Liver (tissue), 9 donors: Measurements from ENCODE around the gene ATP10B. TPM values are rescaled to one million over a fixed set of nuclear protein-coding genes. Genes with fewer than 3 reads are reported as not detected.

Experiments
- DNase-seq: peaks from one replicate; pipeline ENCODE4 v3.0.0-alpha.2; 2017; ENCODE audit warnings: low spot score
- H3K27ac ChIP-seq, 2 donors: one replicate each; pipeline ENCODE4 v1.7.0; 2013; ENCODE audit warnings: inconsistent platforms in 2 of 2, low read length in 2 of 2, control low read depth in 1 of 2, low read depth in 1 of 2, mild to moderate bottlenecking in 1 of 2
- H3K27me3 ChIP-seq, 4 donors: one replicate each; pipeline versions ENCODE4 v1.6.1 to v1.7.0; 2013; ENCODE audit warnings: low read length in 3 of 4, inconsistent platforms in 1 of 4, mild to moderate bottlenecking in 1 of 4, moderate library complexity in 1 of 4; ENCODE audit not compliant: control insufficient read depth in 4 of 4, insufficient read depth in 4 of 4
- H3K36me3 ChIP-seq, 4 donors: one replicate each; pipeline versions ENCODE4 v1.6.1 to v1.7.0; 2013; ENCODE audit warnings: low read length in 3 of 4, mild to moderate bottlenecking in 3 of 4, low read depth in 1 of 4, moderate library complexity in 1 of 4; ENCODE audit not compliant: control insufficient read depth in 4 of 4, insufficient read depth in 3 of 4
- H3K4me1 ChIP-seq, 4 donors: one replicate each; pipeline versions ENCODE4 v1.6.1 to v1.7.0; 2013; ENCODE audit warnings: low read length in 3 of 4, mild to moderate bottlenecking in 3 of 4, moderate library complexity in 1 of 4; ENCODE audit not compliant: control insufficient read depth in 4 of 4, insufficient read depth in 4 of 4
- H3K4me3 ChIP-seq, 3 donors: one replicate each; pipeline versions ENCODE4 v1.6.1 to v1.7.0; 2013; ENCODE audit warnings: low read length in 3 of 3, control low read depth in 1 of 3, low read depth in 1 of 3, mild to moderate bottlenecking in 1 of 3
- H3K9ac ChIP-seq, 2 donors: one replicate each; pipeline ENCODE4 v1.7.0; 2013; ENCODE audit warnings: low read length in 2 of 2, mild to moderate bottlenecking in 2 of 2, moderate library complexity in 2 of 2, control low read depth in 1 of 2, low read depth in 1 of 2
- H3K9me3 ChIP-seq, 4 donors: one replicate each; pipeline versions ENCODE4 v1.6.1 to v1.7.0; 2013; ENCODE audit warnings: low read length in 3 of 4; ENCODE audit not compliant: control insufficient read depth in 4 of 4
- ATF3 ChIP-seq: IDR thresholded peaks from 2 replicates; pipeline ENCODE4 v1.6.1; 2016; ENCODE audit warnings: antibody characterized with exemption
- EGR1 ChIP-seq, 2 donors: IDR thresholded peaks; 2 replicates each; pipeline ENCODE4 v1.6.1; 2016 to 2018; ENCODE audit warnings: antibody characterized with exemption in 2 of 2, low read depth in 2 of 2
- FOXA1 ChIP-seq: IDR thresholded peaks from 2 replicates; pipeline ENCODE4 v1.6.1; 2016; ENCODE audit warnings: antibody characterized with exemption
- FOXA2 ChIP-seq: IDR thresholded peaks from 2 replicates; pipeline ENCODE4 v1.6.1; 2016; ENCODE audit warnings: antibody characterized with exemption
- GABPA ChIP-seq, 2 donors: IDR thresholded peaks in 1 of 2; conservative IDR thresholded peaks in 1 of 2; 2 replicates each; pipeline ENCODE4 v1.6.1; 2016; ENCODE audit warnings: antibody characterized with exemption in 2 of 2, mild to moderate bottlenecking in 1 of 2, moderate library complexity in 1 of 2
- HNF4A ChIP-seq, 2 donors: conservative IDR thresholded peaks; 2 replicates each; pipeline ENCODE4 v1.6.1; 2016; ENCODE audit warnings: antibody characterized with exemption in 2 of 2, mild to moderate bottlenecking in 2 of 2
- HNF4G ChIP-seq: IDR thresholded peaks from 2 replicates; pipeline ENCODE4 v1.6.1; 2016; ENCODE audit warnings: antibody characterized with exemption
- JUND ChIP-seq, 2 donors: IDR thresholded peaks; 2 replicates each; pipeline ENCODE4 v1.6.1; 2016; ENCODE audit warnings: antibody characterized with exemption in 2 of 2
- MAX ChIP-seq: IDR thresholded peaks from 2 replicates; pipeline ENCODE4 v1.6.1; 2016; ENCODE audit warnings: antibody characterized with exemption
- NR2F2 ChIP-seq: IDR thresholded peaks from 2 replicates; pipeline ENCODE4 v1.6.1; 2016; ENCODE audit warnings: antibody characterized with exemption
- RAD21 ChIP-seq, 2 donors: IDR thresholded peaks; 2 replicates each; pipeline ENCODE4 v1.6.1; 2016; ENCODE audit warnings: antibody characterized with exemption in 2 of 2, mild to moderate bottlenecking in 2 of 2
- RXRA ChIP-seq, 2 donors: IDR thresholded peaks; 2 replicates each; pipeline ENCODE4 v1.6.1; 2017 to 2018; ENCODE audit warnings: antibody characterized with exemption in 2 of 2, mild to moderate bottlenecking in 1 of 2
- SP1 ChIP-seq: IDR thresholded peaks from 2 replicates; pipeline ENCODE4 v1.6.1; 2018; ENCODE audit warnings: antibody characterized with exemption, mild to moderate bottlenecking
- TAF1 ChIP-seq: conservative IDR thresholded peaks from 2 replicates; pipeline ENCODE4 v1.6.1; 2016; ENCODE audit warnings: antibody characterized with exemption, mild to moderate bottlenecking
- YY1 ChIP-seq: IDR thresholded peaks from 2 replicates; pipeline ENCODE4 v1.6.1; 2016; ENCODE audit warnings: antibody characterized with exemption, mild to moderate bottlenecking
- WGBS: extraction: QIAGEN DNeasy Blood & Tissue Kit; methylation state at CpG from one replicate; pipeline ENCODE4 v1.1.7; 2013; 5-methylcytosine and 5-hydroxymethylcytosine counted together
- polyA plus RNA-seq, 2 donors: library from polyadenylated mRNA; stranded (reverse) in 1 of 2; unstranded in 1 of 2; fragments of 200-250 nt in 1 of 2; fragments of >200 nt in 1 of 2; fragmentation: Nextera tagmentation in 1 of 2; extraction: Ambion mirVana in 1 of 2; gene quantifications; one replicate each; pipeline versions ENCODE4 v1.2.1 to v1.2.3, GENCODE V29; 2013 to 2015
- total RNA-seq, 2 donors: library from RNA; depleted of rRNA; stranded (reverse); fragments of >200 nt; gene quantifications; one replicate each; pipeline ENCODE4 v1.2.3, GENCODE V29; 2014
- TF ChIP-seq, protein P1 (sequence below): IDR thresholded peaks from 2 replicates; pipeline ENCODE4 v1.6.1; 2016; ENCODE audit warnings: antibody characterized with exemption
- TF ChIP-seq, protein P2 (sequence below): IDR thresholded peaks from 2 replicates; pipeline ENCODE4 v1.6.1; 2016; ENCODE audit warnings: antibody characterized with exemption, mild to moderate bottlenecking
- donor health status: healthy.
- donor health status: healthy.
- donor health status: healthy.
- donor health status: healthy.
- donor health status: healthy.

The ATP10B gene
- total and polyA plus RNA-seq, 4 donors = 0.05 to 0.67 (median 0.05) TPM; not detected in 1

DNA sequence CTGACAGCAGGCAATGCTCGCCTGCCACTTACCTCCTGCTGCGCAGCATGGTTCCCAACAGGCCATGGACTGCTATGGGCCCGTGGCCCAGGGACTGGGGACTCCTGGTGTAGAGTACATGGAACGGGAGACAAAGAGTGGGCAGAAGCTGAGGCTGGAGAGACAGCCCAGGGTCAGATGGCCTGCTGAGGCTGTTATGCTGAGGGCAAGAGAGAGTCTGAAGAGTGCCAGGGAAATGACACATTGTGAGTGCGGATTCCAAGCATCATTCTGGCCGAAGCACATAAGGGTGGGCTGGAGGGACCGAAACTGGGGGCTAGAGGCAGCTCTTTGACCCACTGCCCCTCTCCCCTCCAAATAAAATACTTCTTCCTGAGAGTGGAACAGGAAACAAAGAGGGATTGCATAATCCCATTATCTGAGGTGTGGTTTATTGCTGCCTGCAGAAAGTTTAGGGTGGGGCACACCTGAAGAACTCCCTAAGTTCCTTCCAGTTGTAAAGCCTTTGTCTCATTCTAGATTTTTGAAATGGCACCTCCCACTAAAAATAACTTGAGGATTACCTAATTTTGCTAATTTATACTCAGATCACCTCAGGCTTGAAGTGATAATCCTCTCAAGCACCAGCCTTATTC lies 158.1 kb downstream of the ATP10B start:
- Histone ChIP-seq H3K27ac (no peak overlapping the region), H3K4me3 (no peak overlapping the region), H3K4me1 (no peaks in the 10 kb centered on the region), H3K9me3 (no peaks in the 10 kb centered on the region), H3K36me3 (no peaks in the 10 kb centered on the region), H3K27me3 (no peaks in the 10 kb centered on the region), H3K9ac (no peak overlapping the region)
- WGBS = 69% methylated on average over 7 of the region's 7 CpGs
- DNase-seq = no peak
- no peak for TF ChIP-seq FOXA2
- TF ChIP-seq HNF4A (conservative IDR thresholded peaks at IDR 0.05) = no peak
- TF ChIP-seq RXRA (IDR thresholded peaks at IDR 0.05) = no peak
- TF ChIP-seq NR2F2 = no peak
- TF ChIP-seq JUND (IDR thresholded peaks at IDR 0.05) = no peak
- no peak for TF ChIP-seq YY1
- TF ChIP-seq MAX = no peak
- TF ChIP-seq RAD21 (IDR thresholded peaks at IDR 0.05) = no peak
- no peak for TF ChIP-seq SP1
- TF ChIP-seq, protein P1, sequence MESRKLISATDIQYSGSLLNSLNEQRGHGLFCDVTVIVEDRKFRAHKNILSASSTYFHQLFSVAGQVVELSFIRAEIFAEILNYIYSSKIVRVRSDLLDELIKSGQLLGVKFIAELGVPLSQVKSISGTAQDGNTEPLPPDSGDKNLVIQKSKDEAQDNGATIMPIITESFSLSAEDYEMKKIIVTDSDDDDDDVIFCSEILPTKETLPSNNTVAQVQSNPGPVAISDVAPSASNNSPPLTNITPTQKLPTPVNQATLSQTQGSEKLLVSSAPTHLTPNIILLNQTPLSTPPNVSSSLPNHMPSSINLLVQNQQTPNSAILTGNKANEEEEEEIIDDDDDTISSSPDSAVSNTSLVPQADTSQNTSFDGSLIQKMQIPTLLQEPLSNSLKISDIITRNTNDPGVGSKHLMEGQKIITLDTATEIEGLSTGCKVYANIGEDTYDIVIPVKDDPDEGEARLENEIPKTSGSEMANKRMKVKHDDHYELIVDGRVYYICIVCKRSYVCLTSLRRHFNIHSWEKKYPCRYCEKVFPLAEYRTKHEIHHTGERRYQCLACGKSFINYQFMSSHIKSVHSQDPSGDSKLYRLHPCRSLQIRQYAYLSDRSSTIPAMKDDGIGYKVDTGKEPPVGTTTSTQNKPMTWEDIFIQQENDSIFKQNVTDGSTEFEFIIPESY = no peak
- TF ChIP-seq EGR1 (IDR thresholded peaks at IDR 0.05; ENCODE audit: low read depth in 2 of 2) = no peak
- TF ChIP-seq, protein P2, sequence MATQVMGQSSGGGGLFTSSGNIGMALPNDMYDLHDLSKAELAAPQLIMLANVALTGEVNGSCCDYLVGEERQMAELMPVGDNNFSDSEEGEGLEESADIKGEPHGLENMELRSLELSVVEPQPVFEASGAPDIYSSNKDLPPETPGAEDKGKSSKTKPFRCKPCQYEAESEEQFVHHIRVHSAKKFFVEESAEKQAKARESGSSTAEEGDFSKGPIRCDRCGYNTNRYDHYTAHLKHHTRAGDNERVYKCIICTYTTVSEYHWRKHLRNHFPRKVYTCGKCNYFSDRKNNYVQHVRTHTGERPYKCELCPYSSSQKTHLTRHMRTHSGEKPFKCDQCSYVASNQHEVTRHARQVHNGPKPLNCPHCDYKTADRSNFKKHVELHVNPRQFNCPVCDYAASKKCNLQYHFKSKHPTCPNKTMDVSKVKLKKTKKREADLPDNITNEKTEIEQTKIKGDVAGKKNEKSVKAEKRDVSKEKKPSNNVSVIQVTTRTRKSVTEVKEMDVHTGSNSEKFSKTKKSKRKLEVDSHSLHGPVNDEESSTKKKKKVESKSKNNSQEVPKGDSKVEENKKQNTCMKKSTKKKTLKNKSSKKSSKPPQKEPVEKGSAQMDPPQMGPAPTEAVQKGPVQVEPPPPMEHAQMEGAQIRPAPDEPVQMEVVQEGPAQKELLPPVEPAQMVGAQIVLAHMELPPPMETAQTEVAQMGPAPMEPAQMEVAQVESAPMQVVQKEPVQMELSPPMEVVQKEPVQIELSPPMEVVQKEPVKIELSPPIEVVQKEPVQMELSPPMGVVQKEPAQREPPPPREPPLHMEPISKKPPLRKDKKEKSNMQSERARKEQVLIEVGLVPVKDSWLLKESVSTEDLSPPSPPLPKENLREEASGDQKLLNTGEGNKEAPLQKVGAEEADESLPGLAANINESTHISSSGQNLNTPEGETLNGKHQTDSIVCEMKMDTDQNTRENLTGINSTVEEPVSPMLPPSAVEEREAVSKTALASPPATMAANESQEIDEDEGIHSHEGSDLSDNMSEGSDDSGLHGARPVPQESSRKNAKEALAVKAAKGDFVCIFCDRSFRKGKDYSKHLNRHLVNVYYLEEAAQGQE = no peak
- no peak for TF ChIP-seq GABPA (IDR thresholded peaks at IDR 0.05 in 1 of 2, conservative IDR thresholded peaks at IDR 0.05 in 1 of 2)
- no peak for TF ChIP-seq FOXA1
- TF ChIP-seq TAF1 = no peak
- TF ChIP-seq HNF4G = no peak

- no peaks in the 10 kb centered on the region for H3K9me3 ChIP-seq
- no peak overlapping the region for H3K4me3 ChIP-seq
- H3K36me3 ChIP-seq = no peaks in the 10 kb centered on the region
- no peak overlapping the region for H3K9ac ChIP-seq
- 87% methylated on average over 2 of the region's 2 CpGs for WGBS
- no peaks in the 10 kb centered on the region for H3K4me1 ChIP-seq
- TF ChIP-seq JUND (IDR thresholded peaks at IDR 0.05) (no peak), FOXA1 (no peak), TAF1 (no peak), YY1 (no peak), FOXA2 (no peak), SP1 (no peak), EGR1 (IDR thresholded peaks at IDR 0.05; ENCODE audit: low read depth in 2 of 2) (no peak), ATF3 (no peak), MAX (no peak), GABPA (IDR thresholded peaks at IDR 0.05 in 1 of 2, conservative IDR thresholded peaks at IDR 0.05 in 1 of 2) (no peak), HNF4G (no peak)
- TF ChIP-seq, protein P2 = no peak
- no peak overlapping the region for H3K27ac ChIP-seq
- DNase-seq = no peak
- H3K27me3 ChIP-seq = no peaks in the 10 kb centered on the region
These were observed 159.7 kb downstream of the ATP10B start for GRCh38 chr5:160692271-160692670.
